ENCODE results near the gene FBXO34.

FBXO34 gene, protein sequence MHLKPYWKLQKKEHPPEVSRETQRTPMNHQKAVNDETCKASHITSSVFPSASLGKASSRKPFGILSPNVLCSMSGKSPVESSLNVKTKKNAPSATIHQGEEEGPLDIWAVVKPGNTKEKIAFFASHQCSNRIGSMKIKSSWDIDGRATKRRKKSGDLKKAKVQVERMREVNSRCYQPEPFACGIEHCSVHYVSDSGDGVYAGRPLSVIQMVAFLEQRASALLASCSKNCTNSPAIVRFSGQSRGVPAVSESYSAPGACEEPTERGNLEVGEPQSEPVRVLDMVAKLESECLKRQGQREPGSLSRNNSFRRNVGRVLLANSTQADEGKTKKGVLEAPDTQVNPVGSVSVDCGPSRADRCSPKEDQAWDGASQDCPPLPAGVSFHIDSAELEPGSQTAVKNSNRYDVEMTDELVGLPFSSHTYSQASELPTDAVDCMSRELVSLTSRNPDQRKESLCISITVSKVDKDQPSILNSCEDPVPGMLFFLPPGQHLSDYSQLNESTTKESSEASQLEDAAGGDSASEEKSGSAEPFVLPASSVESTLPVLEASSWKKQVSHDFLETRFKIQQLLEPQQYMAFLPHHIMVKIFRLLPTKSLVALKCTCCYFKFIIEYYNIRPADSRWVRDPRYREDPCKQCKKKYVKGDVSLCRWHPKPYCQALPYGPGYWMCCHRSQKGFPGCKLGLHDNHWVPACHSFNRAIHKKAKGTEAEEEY

DNA sequence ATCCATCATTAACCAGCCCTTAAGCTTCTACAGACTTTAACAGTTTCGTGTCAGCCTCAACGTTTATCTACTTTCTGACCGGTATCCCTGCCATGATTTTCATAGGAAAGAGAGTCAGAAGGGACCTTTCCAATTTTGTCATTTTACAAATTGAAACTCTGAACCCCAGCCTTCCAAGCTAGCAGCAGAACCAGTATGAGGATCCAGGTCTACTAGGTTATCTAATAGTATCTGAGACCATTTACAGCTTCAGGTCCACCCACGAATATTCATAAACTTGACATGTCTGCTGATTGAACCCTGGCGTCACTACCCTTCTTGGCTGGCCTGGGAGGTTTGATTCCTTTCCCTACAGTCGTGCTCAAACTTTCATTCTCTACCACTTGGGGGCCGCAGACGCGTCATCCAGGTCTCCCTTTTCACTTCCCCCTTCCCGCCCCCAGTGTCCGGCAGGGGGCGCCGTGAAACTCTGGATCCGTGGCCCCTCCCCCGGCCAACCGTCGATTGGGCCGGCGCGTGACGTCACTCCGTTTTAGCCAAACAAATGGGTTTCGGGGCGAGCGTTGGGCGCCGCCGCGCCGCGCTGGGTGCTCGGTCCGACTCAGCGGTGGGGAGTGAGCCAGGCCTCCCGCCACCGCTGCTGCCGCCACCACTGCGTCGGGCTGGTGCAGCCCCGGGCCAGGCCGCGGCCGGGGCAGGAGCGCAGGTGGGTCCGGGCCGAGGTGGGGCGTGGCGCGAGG, at the start of gene FBXO34:
Gene FBXO34 (plus strand): TSS at position 590 of the 740 bp plus-strand sequence. CDS start 78,970 bp downstream, outside the sequence.
- peak; percentile 92 for DNase-seq

GRCh38 chr14:55221968-55222367, 49.3 kb upstream of the FBXO34 start:
- DNase-seq: no peak

- no peak for DNase-seq
These were observed 47.9 kb upstream of the FBXO34 start for GRCh38 chr14:55223364-55223763.

DNA sequence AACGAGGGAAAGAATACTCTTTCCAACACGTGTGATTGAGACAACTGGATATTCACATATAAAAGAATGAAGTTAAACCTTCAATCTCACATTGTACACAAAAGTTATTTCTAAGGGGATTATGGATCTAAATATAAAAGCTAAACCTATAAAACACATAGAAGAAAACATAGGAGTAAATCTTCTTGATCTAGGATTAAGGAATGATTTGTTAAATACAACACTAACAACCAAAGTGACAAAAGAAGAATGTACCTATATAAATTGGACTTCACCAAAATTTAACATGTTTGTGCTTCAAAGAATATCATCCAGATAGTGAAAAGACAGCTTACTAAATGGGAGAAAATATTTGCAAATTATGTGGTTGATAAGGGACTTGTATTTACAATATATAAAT, 43.0 kb upstream of the FBXO34 start:
- DNase-seq: no peak

GRCh38 chr14:55233591-55233990, 37.6 kb upstream of the FBXO34 start:
- no peak for DNase-seq

GRCh38 chr14:55238019-55238680, 33.1 kb upstream of the FBXO34 start:
- no peak for DNase-seq

- DNase-seq: no peak
These were observed 31.9 kb upstream of the FBXO34 start for GRCh38 chr14:55239320-55239719.

GRCh38 chr14:55240526-55241178, 30.6 kb upstream of the FBXO34 start:
- no peak for DNase-seq

- no peak for DNase-seq
These were observed 29.5 kb upstream of the FBXO34 start for GRCh38 chr14:55241673-55242072.

GRCh38 chr14:55243386-55243785, 27.8 kb upstream of the FBXO34 start:
- DNase-seq: no peak

GRCh38 chr14:55243813-55244212, 27.4 kb upstream of the FBXO34 start:
- no peak for DNase-seq

GRCh38 chr14:55245657-55246268, 25.5 kb upstream of the FBXO34 start:
- DNase-seq: no peak

- no peak for DNase-seq
These were observed 22.8 kb upstream of the FBXO34 start for GRCh38 chr14:55248411-55248810.

DNA sequence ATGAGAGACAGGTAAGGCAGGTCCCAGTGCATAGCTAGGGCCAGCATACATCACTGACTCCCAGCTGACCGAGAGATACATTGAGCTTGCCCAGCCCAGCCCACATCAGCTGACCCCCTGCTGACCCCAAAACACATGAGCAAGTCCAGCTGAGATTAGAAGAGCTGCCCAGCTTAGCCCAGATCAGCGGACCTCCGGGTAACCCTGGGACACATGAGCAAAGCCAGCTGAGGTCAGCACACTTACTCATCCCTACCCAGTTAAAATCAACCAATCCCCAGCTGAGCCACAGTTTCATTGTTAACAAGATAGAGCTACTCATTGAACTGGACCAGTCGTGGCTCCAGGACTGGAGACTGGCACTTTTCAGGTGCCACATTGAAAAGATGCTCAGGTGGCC, 21.8 kb upstream of the FBXO34 start:
- no peak for DNase-seq

DNA sequence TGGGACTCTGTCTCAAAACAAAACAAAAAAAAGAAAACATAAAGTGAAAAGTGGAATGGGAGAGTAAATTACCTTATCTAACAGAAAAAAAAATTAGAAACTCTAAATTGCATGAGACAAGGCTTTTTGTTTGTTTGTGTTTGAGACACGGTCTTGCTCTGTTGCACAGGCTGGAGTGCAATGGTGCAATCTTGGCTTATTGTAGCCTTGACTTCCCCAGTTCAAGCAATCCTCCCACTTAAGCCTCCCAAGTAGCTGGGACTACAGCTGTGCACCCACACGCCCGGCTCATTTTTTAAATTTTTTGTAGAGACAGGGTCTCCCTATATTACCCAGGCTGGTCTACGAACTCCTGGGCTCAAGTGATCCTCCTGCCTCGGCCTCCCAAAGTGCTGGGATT, 17.9 kb upstream of the FBXO34 start:
- no peak for DNase-seq

DNA sequence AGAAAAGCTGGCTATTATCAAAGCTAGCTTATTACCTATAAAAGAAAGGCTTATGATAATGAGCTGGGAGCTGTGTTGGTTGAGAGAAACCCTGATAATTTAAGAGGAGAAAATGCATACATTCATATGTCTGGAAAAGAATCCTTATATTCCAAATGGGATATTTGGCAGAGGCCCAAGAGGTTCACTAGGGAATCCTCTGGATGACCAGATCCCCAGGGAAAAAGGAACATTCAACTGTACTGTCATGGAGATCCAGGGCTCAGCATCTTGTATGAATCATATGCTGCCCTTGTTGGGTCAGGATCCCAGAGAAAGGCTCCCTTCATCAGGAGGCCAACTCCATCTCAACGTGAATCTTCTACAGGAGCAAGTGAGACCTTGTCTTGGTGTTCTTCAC, 16.6 kb upstream of the FBXO34 start:
- no peak for DNase-seq

GRCh38 chr14:55255979-55256378, 15.2 kb upstream of the FBXO34 start:
- DNase-seq: peak; percentile 13

DNA sequence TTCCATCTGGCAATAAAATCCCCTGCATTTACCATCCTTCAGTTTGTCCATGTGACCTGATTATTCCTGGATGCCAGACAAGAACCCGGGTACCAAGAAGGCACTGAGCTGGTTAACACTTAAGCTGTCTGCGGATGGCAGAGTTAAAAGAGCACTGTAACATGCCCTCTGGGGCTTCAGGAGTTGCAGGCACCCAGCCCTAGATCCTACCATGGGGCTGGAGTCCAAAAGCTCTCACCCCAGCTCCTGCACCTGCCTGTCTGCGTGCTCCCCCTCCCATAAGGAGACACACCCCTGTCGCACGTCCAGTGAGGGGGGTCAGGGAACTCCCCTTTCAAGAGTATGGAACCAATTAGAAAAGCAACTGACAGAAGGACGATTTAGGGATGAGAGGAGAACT, 14.6 kb upstream of the FBXO34 start:
- DNase-seq: no peak

GRCh38 chr14:55265197-55265596, 6.0 kb upstream of the FBXO34 start:
- no peak for DNase-seq

DNA sequence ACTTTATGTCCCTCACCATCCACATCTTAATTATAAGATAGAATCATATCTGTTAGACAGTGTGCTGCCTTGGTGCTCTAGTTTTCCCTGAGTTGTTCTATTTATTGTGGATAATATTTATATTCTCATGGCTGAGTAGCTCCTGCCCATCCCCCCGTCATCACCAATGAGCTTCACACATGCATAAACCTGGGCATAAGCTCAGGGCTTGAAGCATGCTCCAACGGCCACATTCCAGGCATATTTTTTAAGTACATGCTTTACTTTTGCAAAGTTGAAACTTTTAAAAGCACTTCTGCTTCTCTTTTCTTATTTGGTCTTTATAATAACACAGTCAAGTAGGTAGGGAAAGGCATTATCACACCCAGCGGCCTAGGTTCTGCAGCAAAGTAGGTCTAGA, 3.4 kb upstream of the FBXO34 start:
- DNase-seq: no peak

- peak; percentile 66 for DNase-seq
These were observed 514 bp downstream of the FBXO34 start for GRCh38 chr14:55271572-55272298.

Measured in DMS153 (cell line).